Articular chondrocyte of knee joint (primary cell): ENCODE data around the gene TCF7. TPM values are rescaled to one million over a fixed set of nuclear protein-coding genes. Genes with fewer than 3 reads are reported as not detected.

Experiments
- small RNA-seq: library from RNA; depleted of rRNA; stranded (forward); fragments of <200 nt; gene quantifications from one replicate; pipeline ENCODE3, GENCODE V24; 2012
- total RNA-seq: library from RNA; depleted of rRNA; stranded (reverse); fragments of >200 nt; gene quantifications from 2 replicates; pipeline ENCODE4 v1.2.3, GENCODE V29; 2012

Gene TCF7
- total RNA-seq, result 0.78 and 1.8 TPM in 2 replicates

GRCh38 chr5:134113902-134114875, at the start of gene TCF7:
TCF7 (plus strand) TSS chr5:134114681; CDS start chr5:134114907, 226 bp downstream.

DNA sequence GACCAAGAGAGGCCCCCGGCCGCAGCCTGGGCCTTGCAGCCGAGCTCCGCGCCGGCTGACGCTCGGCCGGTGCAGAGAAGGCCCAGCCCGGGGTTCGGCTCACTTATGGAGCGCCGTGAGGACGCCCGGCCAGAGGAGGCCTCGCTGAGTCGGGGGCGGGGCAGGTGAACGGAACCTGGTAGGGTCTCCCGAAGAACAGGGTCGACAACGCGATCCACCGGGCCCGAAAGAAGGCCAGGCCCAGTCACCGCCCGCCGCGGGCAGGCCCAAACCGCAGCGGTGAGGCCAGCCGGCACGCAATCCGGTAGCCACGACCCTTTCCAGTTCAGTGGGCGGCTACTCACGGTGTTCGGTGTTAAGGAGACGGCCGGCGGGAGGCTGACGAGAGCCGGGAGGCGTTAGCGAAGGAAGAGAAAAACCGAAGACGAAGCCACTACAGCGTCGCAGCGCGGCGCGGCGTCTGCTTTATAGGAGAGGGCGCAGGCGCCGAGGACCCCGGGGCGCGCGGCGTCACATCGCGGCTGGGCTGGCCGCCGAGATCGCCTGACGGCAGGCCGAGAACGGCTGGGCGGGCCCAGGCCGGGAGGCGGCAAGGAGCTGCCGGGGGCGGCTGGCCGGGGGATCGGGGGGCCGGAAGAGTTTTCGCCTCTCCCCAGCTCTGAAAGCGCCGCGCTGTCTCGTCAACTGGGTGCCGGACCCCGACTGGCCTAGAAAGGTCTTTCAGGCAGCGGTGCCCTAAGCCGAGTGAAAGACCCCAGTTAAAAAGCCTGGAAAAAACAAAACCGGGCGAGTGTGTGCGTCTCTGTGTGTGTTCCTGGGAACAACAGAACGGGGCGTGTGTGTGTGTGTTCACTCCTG, 62.3 kb downstream of the TCF7 start, which contains the start of gene SKP1:
TSS of gene SKP1 (minus strand) at position 440 of the 858 bp plus-strand sequence. CDS start 2,928 bp downstream, outside the sequence.

Small RNAs within 50 kb of the gene (small RNA-seq; reads per million reads assigned to genes)
- not detected for gene AC008608.1

Other genes with a start within 250 kb of the TCF7 start
- 99.0 and 122 TPM in 2 replicates for gene C5orf15, start 146.1 kb upstream of the TCF7 start, total RNA-seq
- gene VDAC1, start 109.7 kb upstream of the TCF7 start, total RNA-seq, result 293 and 318 TPM in 2 replicates
- gene SKP1, start 62.3 kb downstream of the TCF7 start, total RNA-seq, result 260 and 355 TPM in 2 replicates
- 95.1 and 111 TPM in 2 replicates for gene PPP2CA, start 111.4 kb downstream of the TCF7 start, total RNA-seq